GM19099 (cell line): ENCODE measurements around the gene TBX15.

ENCODE experiments used
- POLR2A ChIP-seq: IDR thresholded peaks from 3 replicates; pipeline ENCODE4 v1.6.1; 2011; ENCODE audit warnings: low read depth; ENCODE audit not compliant: insufficient read length; ENCODE audit errors: extremely low read depth

The TBX15 gene

GRCh38 chr1:119006406-119007279 is 18.5 kb upstream of the TBX15 start:
- TF ChIP-seq POLR2A: no peak

DNA sequence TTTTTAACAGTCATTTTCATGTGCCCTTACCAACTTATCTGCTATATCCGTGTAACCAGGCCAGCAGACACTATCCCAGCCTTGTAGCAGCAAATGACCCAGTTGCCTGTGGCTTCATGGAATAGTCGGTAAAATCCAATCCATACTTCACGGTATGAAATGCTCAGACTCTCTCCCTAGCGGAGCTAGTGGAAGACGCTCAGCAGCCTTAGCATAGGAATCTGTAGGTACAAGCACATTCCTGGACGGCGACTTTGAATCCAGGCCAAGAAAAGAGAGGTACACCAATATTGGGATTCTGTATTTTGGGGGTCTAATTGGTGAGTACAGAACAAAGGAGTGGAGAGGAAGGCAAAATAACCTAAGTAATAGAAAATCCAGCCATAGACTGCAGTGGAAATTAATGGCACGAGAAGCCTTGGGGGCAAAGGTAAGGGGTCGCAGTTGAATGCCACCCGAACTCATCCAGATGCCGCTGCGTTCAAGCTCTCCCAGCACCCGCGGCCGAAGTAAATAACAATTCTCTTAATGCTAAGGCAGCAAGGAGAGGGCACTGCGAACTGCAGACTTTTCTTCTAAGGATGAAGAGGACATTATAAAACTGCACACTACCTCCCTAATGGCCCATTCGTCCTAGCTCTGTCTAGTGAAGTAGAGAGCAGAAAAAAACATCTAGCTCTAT is 17.7 kb upstream of the TBX15 start:
- TF ChIP-seq POLR2A: no peak

GRCh38 chr1:119004781-119005180 is 16.6 kb upstream of the TBX15 start:
- no peak for TF ChIP-seq POLR2A

- no peak for TF ChIP-seq POLR2A
Observed at GRCh38 chr1:119004129-119004527, 16.0 kb upstream of the TBX15 start.

GRCh38 chr1:119003413-119004128 is 15.4 kb upstream of the TBX15 start:
- TF ChIP-seq POLR2A: no peak

- no peak for TF ChIP-seq POLR2A
Observed at GRCh38 chr1:119002028-119002686, 14.0 kb upstream of the TBX15 start.

GRCh38 chr1:119001181-119002027 is 13.3 kb upstream of the TBX15 start:
- TF ChIP-seq POLR2A: no peak

DNA sequence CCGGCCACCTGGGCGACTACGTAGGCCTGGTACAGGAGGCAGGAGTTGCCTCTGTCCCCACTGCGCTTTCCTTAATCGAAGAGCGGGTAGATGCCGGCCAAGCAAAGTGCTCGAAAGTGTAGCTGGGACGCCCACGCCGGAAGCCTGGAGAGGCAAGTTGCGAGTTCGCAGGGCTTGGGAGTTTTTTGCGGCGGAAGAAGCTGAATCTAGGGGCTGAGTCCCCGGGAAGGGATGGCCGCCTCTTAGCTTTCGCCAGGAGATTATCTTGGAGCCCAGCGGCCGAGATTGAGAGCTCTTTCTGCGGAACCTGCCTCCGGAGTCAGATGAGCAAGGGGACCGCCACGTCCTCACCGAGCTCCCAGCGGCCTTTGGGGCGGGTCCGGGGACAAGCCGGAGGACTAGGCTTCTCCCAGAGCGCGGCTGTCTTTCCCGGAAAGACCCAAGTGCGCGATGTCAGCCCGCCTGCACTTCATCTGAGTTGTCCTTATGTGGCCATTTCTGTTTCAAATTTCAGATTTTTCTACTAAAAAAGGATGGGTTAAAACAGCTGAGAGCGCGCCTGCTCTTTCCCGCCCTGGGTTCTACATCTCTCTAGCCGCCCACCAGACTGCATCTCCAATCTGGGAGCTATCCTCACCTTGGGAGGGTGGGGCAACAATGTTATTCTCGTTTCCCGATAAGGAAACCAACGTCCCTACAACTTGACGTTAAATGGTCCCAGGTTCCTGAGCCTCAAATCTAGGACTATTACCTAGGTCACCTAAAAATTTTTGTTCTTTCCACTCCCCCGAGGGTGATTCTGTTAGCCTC is 12.4 kb upstream of the TBX15 start:
- TF ChIP-seq POLR2A: no peak

GRCh38 chr1:118999348-119000071 is 11.4 kb upstream of the TBX15 start:
- no peak for TF ChIP-seq POLR2A

- no peak for TF ChIP-seq POLR2A
Observed at GRCh38 chr1:118998171-118998570, 10.0 kb upstream of the TBX15 start.

GRCh38 chr1:118997225-118997624 is 9.1 kb upstream of the TBX15 start:
- TF ChIP-seq POLR2A: no peak

GRCh38 chr1:118995312-118996016 is 7.3 kb upstream of the TBX15 start:
- TF ChIP-seq POLR2A: no peak
